KOPT-K1 (cell line): ENCODE measurements around the gene TOR1AIP2.

Source experiments
- H3K27ac ChIP-seq: fragments of 200-600 bp; sonication (generic); 2 replicates; pipeline ENCODE4 v1.5.1; 2016; ENCODE audit warnings: antibody characterized with exemption, mild to moderate bottlenecking, low read depth, low read length; ENCODE audit not compliant: poor library complexity, severe bottlenecking
- H3K36me3 ChIP-seq: fragments of 200-600 bp; sonication (generic); 2 replicates; pipeline ENCODE4 v1.5.1; 2017; ENCODE audit warnings: antibody characterized with exemption, mild to moderate bottlenecking, low read length, moderate library complexity; ENCODE audit not compliant: insufficient read depth
- H3K9me3 ChIP-seq: fragments of 200-600 bp; sonication (generic); 2 replicates; pipeline ENCODE4 v1.5.1; 2017; ENCODE audit warnings: antibody characterized with exemption, low read length, mild to moderate bottlenecking; ENCODE audit not compliant: insufficient read depth, poor library complexity, severe bottlenecking

The TOR1AIP2 gene

GRCh38 chr1:179823693-179824092 lies 53.9 kb downstream of the TOR1AIP2 start:
- H3K27ac ChIP-seq = no peak overlapping the region
- H3K9me3 ChIP-seq = no peaks in the 10 kb centered on the region
- H3K36me3 ChIP-seq = no peaks in the 10 kb centered on the region

GRCh38 chr1:179822065-179822464 lies 55.5 kb downstream of the TOR1AIP2 start:
- no peak overlapping the region for H3K27ac ChIP-seq
- no peaks in the 10 kb centered on the region for H3K9me3 ChIP-seq
- no peaks in the 10 kb centered on the region for H3K36me3 ChIP-seq

GRCh38 chr1:179821524-179821923 lies 56.1 kb downstream of the TOR1AIP2 start:
- H3K27ac ChIP-seq = no peak overlapping the region
- no peaks in the 10 kb centered on the region for H3K36me3 ChIP-seq
- no peaks in the 10 kb centered on the region for H3K9me3 ChIP-seq

GRCh38 chr1:179820226-179820970 lies 57.2 kb downstream of the TOR1AIP2 start:
- Histone ChIP-seq H3K36me3 (no peaks in the 10 kb centered on the region), H3K9me3 (no peaks in the 10 kb centered on the region), H3K27ac (no peak overlapping the region)

GRCh38 chr1:179818743-179819173 lies 58.8 kb downstream of the TOR1AIP2 start:
- Histone ChIP-seq H3K36me3 (no peaks in the 10 kb centered on the region), H3K9me3 (no peaks in the 10 kb centered on the region), H3K27ac (no peak overlapping the region)

- Histone ChIP-seq H3K27ac (no peak overlapping the region), H3K9me3 (no peaks in the 10 kb centered on the region), H3K36me3 (no peaks in the 10 kb centered on the region)
These were observed 59.3 kb downstream of the TOR1AIP2 start for GRCh38 chr1:179818260-179818659.

GRCh38 chr1:179817789-179818188 lies 59.8 kb downstream of the TOR1AIP2 start:
- Histone ChIP-seq H3K36me3 (no peaks in the 10 kb centered on the region), H3K27ac (no peak overlapping the region), H3K9me3 (no peaks in the 10 kb centered on the region)

GRCh38 chr1:179817056-179817455 lies 60.5 kb downstream of the TOR1AIP2 start:
- no peak overlapping the region for H3K27ac ChIP-seq
- no peaks in the 10 kb centered on the region for H3K9me3 ChIP-seq
- no peaks in the 10 kb centered on the region for H3K36me3 ChIP-seq

GRCh38 chr1:179816196-179816960 lies 61.2 kb downstream of the TOR1AIP2 start:
- Histone ChIP-seq H3K36me3 (no peaks in the 10 kb centered on the region), H3K9me3 (no peaks in the 10 kb centered on the region), H3K27ac (no peak overlapping the region)

- Histone ChIP-seq H3K27ac (peak overlapping the region; percentile 56), H3K9me3 (no peaks in the 10 kb centered on the region), H3K36me3 (no peaks in the 10 kb centered on the region)
These were observed 62.0 kb downstream of the TOR1AIP2 start for GRCh38 chr1:179815641-179816040.

- no peaks in the 10 kb centered on the region for H3K36me3 ChIP-seq
- H3K9me3 ChIP-seq = no peaks in the 10 kb centered on the region
- peak overlapping the region; percentile 4 for H3K27ac ChIP-seq
These were observed 63.1 kb downstream of the TOR1AIP2 start for GRCh38 chr1:179814546-179814838.

- Histone ChIP-seq H3K9me3 (no peaks in the 10 kb centered on the region), H3K27ac (peak overlapping the region; percentile 4)
These were observed 63.7 kb downstream of the TOR1AIP2 start for GRCh38 chr1:179813626-179814545.

GRCh38 chr1:179812501-179813292 lies 64.9 kb downstream of the TOR1AIP2 start:
- Histone ChIP-seq H3K9me3 (no peaks in the 10 kb centered on the region), H3K27ac (no peak overlapping the region), H3K36me3 (no peaks in the 10 kb centered on the region)

More at GRCh38 chr1:179813626-179814545, 63.7 kb downstream of the TOR1AIP2 start:
- no peaks in the 10 kb centered on the region for H3K36me3 ChIP-seq

GRCh38 chr1:179810367-179810715 lies 67.3 kb downstream of the TOR1AIP2 start:
- H3K27ac ChIP-seq = no peak overlapping the region
- no peaks in the 10 kb centered on the region for H3K36me3 ChIP-seq
- H3K9me3 ChIP-seq = no peaks in the 10 kb centered on the region
